H9 (cell line): Measurements from ENCODE around the gene HSP90B1. TPM values are rescaled to one million over a fixed set of nuclear protein-coding genes. Genes with fewer than 3 reads are reported as not detected.

Source experiments
- DNase-seq: peaks from one replicate; pipeline ENCODE4 v3.0.0-alpha.2; 2017
- H2AFZ ChIP-seq: one replicate; pipeline ENCODE4 v1.6.1; 2013; ENCODE audit warnings: mild to moderate bottlenecking, low read length, control low read depth, moderate library complexity
- H2AK5ac ChIP-seq: 2 replicates; pipeline ENCODE4 v1.6.1; 2013; ENCODE audit warnings: low read length, control low read depth, mixed read lengths; ENCODE audit not compliant: insufficient read length
- H2BK120ac ChIP-seq: one replicate; pipeline ENCODE4 v1.6.1; 2013; ENCODE audit warnings: low read depth, mild to moderate bottlenecking, low read length, control low read depth, inconsistent platforms; ENCODE audit not compliant: poor library complexity, severe bottlenecking
- H2BK12ac ChIP-seq: 2 replicates; pipeline ENCODE4 v1.6.1; 2013; ENCODE audit warnings: low read length, control low read depth, mixed read lengths, low read depth; ENCODE audit not compliant: insufficient read length
- H2BK15ac ChIP-seq: 2 replicates; pipeline ENCODE4 v1.6.1; 2013; ENCODE audit warnings: low read depth, low read length, control low read depth
- H2BK20ac ChIP-seq: one replicate; pipeline ENCODE4 v1.6.1; 2013; ENCODE audit warnings: low read depth, mild to moderate bottlenecking, low read length, control low read depth, inconsistent platforms; ENCODE audit not compliant: poor library complexity, severe bottlenecking
- H2BK5ac ChIP-seq: 2 replicates; pipeline ENCODE4 v1.6.1; 2013; ENCODE audit warnings: low read length, control low read depth, mixed read lengths; ENCODE audit not compliant: insufficient read length
- H3K14ac ChIP-seq: 2 replicates; pipeline ENCODE4 v1.6.1; 2013; ENCODE audit warnings: low read length, control low read depth; ENCODE audit not compliant: insufficient read depth
- H3K18ac ChIP-seq: 2 replicates; pipeline ENCODE4 v1.6.1; 2013; ENCODE audit warnings: low read depth, mild to moderate bottlenecking, mixed read lengths, low read length, control low read depth; ENCODE audit not compliant: insufficient read length
- H3K23ac ChIP-seq: 2 replicates; pipeline ENCODE4 v1.6.1; 2013; ENCODE audit warnings: low read length, control low read depth, mixed read lengths, low read depth; ENCODE audit not compliant: insufficient read length
- H3K23me2 ChIP-seq: 2 replicates; pipeline ENCODE4 v1.6.1; 2013; ENCODE audit warnings: low read depth, mild to moderate bottlenecking, mixed read lengths, low read length, control low read depth; ENCODE audit not compliant: insufficient read length, poor library complexity, severe bottlenecking
- H3K27ac ChIP-seq: 2 replicates; pipeline ENCODE4 v1.5.1; 2013; ENCODE audit warnings: low read length, control low read depth, mixed read lengths, low read depth; ENCODE audit not compliant: insufficient read length
- H3K27me3 ChIP-seq: 2 replicates; pipeline ENCODE4 v1.6.1; 2013; ENCODE audit warnings: low read length, control low read depth, inconsistent platforms; ENCODE audit not compliant: insufficient read depth
- H3K4ac ChIP-seq: 2 replicates; pipeline ENCODE4 v1.6.1; 2013; ENCODE audit warnings: low read depth, mild to moderate bottlenecking, control low read depth, inconsistent platforms, low read length, moderate library complexity
- H3K4me1 ChIP-seq: 2 replicates; pipeline ENCODE4 v1.6.1; 2013; ENCODE audit warnings: low read length, control low read depth, inconsistent platforms; ENCODE audit not compliant: insufficient read depth
- H3K4me2 ChIP-seq: 2 replicates; pipeline ENCODE4 v1.6.1; 2013; ENCODE audit warnings: low read length, control low read depth, mixed read lengths; ENCODE audit not compliant: insufficient read length, insufficient read depth
- H3K56ac ChIP-seq: 2 replicates; pipeline ENCODE4 v1.6.1; 2013; ENCODE audit warnings: low read depth, mild to moderate bottlenecking, mixed read lengths, low read length, control low read depth; ENCODE audit not compliant: insufficient read length
- H3K79me1 ChIP-seq: 2 replicates; pipeline ENCODE4 v1.6.1; 2013; ENCODE audit warnings: low read depth, mild to moderate bottlenecking, moderate library complexity, low read length, control low read depth, inconsistent platforms; ENCODE audit not compliant: insufficient read depth, poor library complexity, severe bottlenecking
- H3K79me2 ChIP-seq: 2 replicates; pipeline ENCODE4 v1.6.1; 2013; ENCODE audit warnings: low read length, control low read depth, inconsistent platforms; ENCODE audit not compliant: insufficient read depth
- H3K9ac ChIP-seq: 2 replicates; pipeline ENCODE4 v1.6.1; 2013; ENCODE audit warnings: low read length, control low read depth, mixed read lengths; ENCODE audit not compliant: insufficient read length; ENCODE audit errors: extremely low read depth
- H3K9me3 ChIP-seq: one replicate; pipeline ENCODE4 v1.6.1; 2013; ENCODE audit warnings: low read depth, low read length, inconsistent platforms; ENCODE audit not compliant: control insufficient read depth
- H3T11ph ChIP-seq: one replicate; pipeline ENCODE4 v1.6.1; 2013; ENCODE audit warnings: mild to moderate bottlenecking, low read length, control low read depth, inconsistent platforms
- H4K20me1 ChIP-seq: one replicate; pipeline ENCODE4 v1.6.1; 2013; ENCODE audit not compliant: control insufficient read depth, insufficient read length, insufficient read depth
- H4K5ac ChIP-seq: 2 replicates; pipeline ENCODE4 v1.6.1; 2013; ENCODE audit warnings: low read depth, mild to moderate bottlenecking, mixed read lengths, low read length, control low read depth; ENCODE audit not compliant: insufficient read length
- H4K8ac ChIP-seq: replicated peaks from 2 replicates; pipeline ENCODE4 v1.6.1; 2013; ENCODE audit warnings: low read length, control low read depth, mixed read lengths, low read depth; ENCODE audit not compliant: insufficient read length
- H4K91ac ChIP-seq: 2 replicates; pipeline ENCODE4 v1.6.1; 2013; ENCODE audit warnings: low read depth, mild to moderate bottlenecking, moderate library complexity, mixed read lengths, low read length, control low read depth; ENCODE audit not compliant: insufficient read length
- H3K27ac Mint-ChIP-seq, 3 experiments: 2 replicates in 2 of 3; 3 replicates in 1 of 3; pipeline ENCODE4 v1.8.0; 2020 to 2021; ENCODE audit warnings: mixed read lengths in 3 of 3, mild to moderate bottlenecking in 1 of 3, moderate library complexity in 1 of 3
- H3K27me3 Mint-ChIP-seq: 2 replicates; pipeline ENCODE4 v1.8.0; 2021; ENCODE audit warnings: low read depth, mild to moderate bottlenecking, moderate library complexity, mixed read lengths
- H3K36me3 Mint-ChIP-seq, 3 experiments: 2 replicates in 2 of 3; 3 replicates in 1 of 3; pipeline ENCODE4 v1.8.0; 2020 to 2021; ENCODE audit warnings: low read depth in 3 of 3, mixed read lengths in 3 of 3; ENCODE audit not compliant: insufficient read depth in 1 of 3
- H3K4me1 Mint-ChIP-seq, 2 experiments: 2 replicates each; pipeline ENCODE4 v1.8.0; 2020; ENCODE audit warnings: mixed read lengths in 2 of 2
- H3K4me3 Mint-ChIP-seq, 2 experiments: 2 replicates in 1 of 2; 3 replicates in 1 of 2; pipeline ENCODE4 v1.8.0; 2020 to 2021; ENCODE audit warnings: mild to moderate bottlenecking in 2 of 2, mixed read lengths in 2 of 2, moderate library complexity in 1 of 2
- H3K9me3 Mint-ChIP-seq, 2 experiments: 2 replicates in 1 of 2; 3 replicates in 1 of 2; pipeline ENCODE4 v1.8.0; 2020; ENCODE audit warnings: mild to moderate bottlenecking in 2 of 2, mixed read lengths in 2 of 2, moderate library complexity in 1 of 2
- WGBS: extraction: QIAGEN DNeasy Blood & Tissue Kit; methylation state at CpG from one replicate; pipeline ENCODE4 v1.1.7; 2013; ENCODE audit warnings: missing lambda C conversion rate, low lambda C conversion rate, mixed read lengths; ENCODE audit not compliant: insufficient read length; ENCODE audit errors: extremely low coverage; 5-methylcytosine and 5-hydroxymethylcytosine counted together
- total RNA-seq: library from RNA; stranded (reverse); gene quantifications from 2 replicates; pipeline ENCODE4 v1.2.1, GENCODE V29; 2021
- TF ChIP-seq, protein P1 (sequence below): fragments of 200-600 bp; sonication (generic); conservative IDR thresholded peaks from 3 replicates; pipeline ENCODE4 v1.8.0; 2021; ENCODE audit warnings: antibody characterized with exemption, mild to moderate bottlenecking

Gene HSP90B1
- total RNA-seq, 1 experiment from 2014 or later, result 737 TPM

DNA sequence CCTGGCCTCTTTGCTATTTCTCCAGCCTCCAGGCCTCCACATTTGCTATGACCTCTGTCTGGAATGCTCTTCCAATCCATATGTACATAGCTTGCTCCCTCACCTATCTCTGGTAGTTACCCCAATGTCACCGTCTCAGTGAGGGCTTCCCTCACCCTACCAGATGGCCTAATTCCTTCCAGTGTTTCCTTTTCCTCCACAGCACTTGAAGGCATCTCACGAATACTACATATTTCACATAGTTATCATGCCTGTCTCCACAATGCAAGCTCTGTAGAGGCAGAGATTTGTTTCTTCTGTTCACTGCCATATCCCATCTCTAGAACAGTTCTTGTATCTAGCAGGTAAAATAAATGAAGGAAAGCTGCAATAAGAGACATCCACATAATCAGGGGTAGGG lies 21.3 kb upstream of the HSP90B1 start:
- no peak overlapping the region for H3K4ac ChIP-seq
- H3K36me3 Mint-ChIP-seq, result no peaks in the 10 kb centered on the region; a peak in 1 of 7 replicates
- no peaks in the 10 kb centered on the region for H4K20me1 ChIP-seq
- H2BK5ac ChIP-seq, result no peak overlapping the region
- H3K4me2 ChIP-seq, result no peak overlapping the region
- no peak overlapping the region for H2BK120ac ChIP-seq
- no peak overlapping the region for H3T11ph ChIP-seq
- no peak overlapping the region for H3K4me3 Mint-ChIP-seq
- no peak for DNase-seq
- H3K4me1 Mint-ChIP-seq, result peaks cover 5 to 11% of the 10 kb centered on the region in 2 experiments; a peak in 3 of 4 replicates
- H3K9me3 Mint-ChIP-seq, result no peaks in the 10 kb centered on the region; a peak in 1 of 5 replicates
- TF ChIP-seq, protein P1, sequence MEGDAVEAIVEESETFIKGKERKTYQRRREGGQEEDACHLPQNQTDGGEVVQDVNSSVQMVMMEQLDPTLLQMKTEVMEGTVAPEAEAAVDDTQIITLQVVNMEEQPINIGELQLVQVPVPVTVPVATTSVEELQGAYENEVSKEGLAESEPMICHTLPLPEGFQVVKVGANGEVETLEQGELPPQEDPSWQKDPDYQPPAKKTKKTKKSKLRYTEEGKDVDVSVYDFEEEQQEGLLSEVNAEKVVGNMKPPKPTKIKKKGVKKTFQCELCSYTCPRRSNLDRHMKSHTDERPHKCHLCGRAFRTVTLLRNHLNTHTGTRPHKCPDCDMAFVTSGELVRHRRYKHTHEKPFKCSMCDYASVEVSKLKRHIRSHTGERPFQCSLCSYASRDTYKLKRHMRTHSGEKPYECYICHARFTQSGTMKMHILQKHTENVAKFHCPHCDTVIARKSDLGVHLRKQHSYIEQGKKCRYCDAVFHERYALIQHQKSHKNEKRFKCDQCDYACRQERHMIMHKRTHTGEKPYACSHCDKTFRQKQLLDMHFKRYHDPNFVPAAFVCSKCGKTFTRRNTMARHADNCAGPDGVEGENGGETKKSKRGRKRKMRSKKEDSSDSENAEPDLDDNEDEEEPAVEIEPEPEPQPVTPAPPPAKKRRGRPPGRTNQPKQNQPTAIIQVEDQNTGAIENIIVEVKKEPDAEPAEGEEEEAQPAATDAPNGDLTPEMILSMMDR, result no peak
- H3K4me1 ChIP-seq, result peaks cover 4% of the 10 kb centered on the region; the same call in 1 of the 2 replicates
- H3K23ac ChIP-seq, result no peak overlapping the region
- no peak overlapping the region for H3K27ac ChIP-seq
- H3K79me1 ChIP-seq, result no peaks in the 10 kb centered on the region
- H4K8ac ChIP-seq, result no peak overlapping the region
- no peaks in the 10 kb centered on the region for H3K23me2 ChIP-seq
- no peak overlapping the region for H4K5ac ChIP-seq
- no peaks in the 10 kb centered on the region for H3K27me3 ChIP-seq
- H2BK12ac ChIP-seq, result no peak overlapping the region
- no peak overlapping the region for H2AFZ ChIP-seq
- H3K14ac ChIP-seq, result no peak overlapping the region
- H2BK20ac ChIP-seq, result no peak overlapping the region
- peak overlapping the region in 1 of 3 experiments; percentile 49; a peak in 1 of 7 replicates for H3K27ac Mint-ChIP-seq
- H2AK5ac ChIP-seq, result no peak overlapping the region
- H3K18ac ChIP-seq, result no peak overlapping the region
- no peak overlapping the region for H2BK15ac ChIP-seq
- H3K56ac ChIP-seq, result no peak overlapping the region
- no peak overlapping the region for H3K9ac ChIP-seq
- no peaks in the 10 kb centered on the region for H3K9me3 ChIP-seq
- H3K27me3 Mint-ChIP-seq, result peaks cover 10% of the 10 kb centered on the region
- no CpG with 5 or more reads among the region's 2 CpGs for WGBS
- H4K91ac ChIP-seq, result no peak overlapping the region
- no peaks in the 10 kb centered on the region for H3K79me2 ChIP-seq
